ENCODE measurements around the gene NFYB.

DNA sequence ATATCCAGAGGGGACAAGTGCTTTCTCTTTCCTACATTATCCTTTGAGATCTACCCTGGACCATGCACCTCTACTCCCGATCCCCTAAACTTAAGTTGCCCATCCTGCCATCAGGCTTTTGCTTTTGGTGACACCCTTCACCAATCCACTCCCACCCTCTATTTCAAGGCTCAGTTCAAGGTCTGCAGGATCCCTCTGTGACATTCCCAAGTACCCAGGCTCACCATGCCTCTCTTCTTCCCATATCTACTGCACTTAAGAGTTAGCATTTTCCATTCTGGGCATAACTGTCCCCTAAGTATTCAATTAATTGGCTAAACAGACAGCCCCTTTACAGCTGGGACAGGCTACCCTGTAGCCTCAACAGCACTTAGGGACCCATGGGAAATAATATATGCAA is 3.1 kb downstream of the NFYB start:
- TF ChIP-seq CTCF (IDR thresholded peaks at IDR 0.05; ENCODE audit: borderline replicate concordance, extremely low read depth, low read length, poor library complexity, severe bottlenecking) (no peak), EZH2 (IDR thresholded peaks at IDR 0.05; ENCODE audit: borderline replicate concordance, low read depth, low read length, severe bottlenecking) (no peak)
